NCI-H2029 treated with DMSO at 0.1 percent for 48 hours (cell line): ENCODE data around the gene WNT7B.

Experiments used
- DNase-seq: peaks from one replicate; lab custom pipeline; 2025; lab: John Stamatoyannopoulos, UW

The WNT7B gene

GRCh38 chr22:45927059-45927458 lies 49.9 kb downstream of the WNT7B start:
- DNase-seq, result no peak

- no peak for DNase-seq
Observed at GRCh38 chr22:45926433-45926832, 50.5 kb downstream of the WNT7B start.

- DNase-seq, result no peak
Observed at GRCh38 chr22:45925811-45926351, 51.1 kb downstream of the WNT7B start.

GRCh38 chr22:45923835-45924234 lies 53.1 kb downstream of the WNT7B start:
- no peak for DNase-seq

- no peak for DNase-seq
Observed at GRCh38 chr22:45923212-45923611, 53.8 kb downstream of the WNT7B start.

- no peak for DNase-seq
Observed at GRCh38 chr22:45922661-45923060, 54.3 kb downstream of the WNT7B start.

GRCh38 chr22:45922256-45922655 lies 54.7 kb downstream of the WNT7B start:
- DNase-seq, result no peak

GRCh38 chr22:45919504-45920286 lies 57.3 kb downstream of the WNT7B start:
- DNase-seq, result no peak

- DNase-seq, result no peak
Observed at GRCh38 chr22:45918459-45919370, 58.2 kb downstream of the WNT7B start.

GRCh38 chr22:45917700-45918458 lies 59.1 kb downstream of the WNT7B start:
- DNase-seq, result no peak

GRCh38 chr22:45917146-45917545 lies 59.8 kb downstream of the WNT7B start:
- peak; percentile 22 for DNase-seq

- DNase-seq, result no peak
Observed at GRCh38 chr22:45916515-45916914, 60.4 kb downstream of the WNT7B start.

GRCh38 chr22:45915841-45916240 lies 61.1 kb downstream of the WNT7B start:
- no peak for DNase-seq

GRCh38 chr22:45915151-45915550 lies 61.8 kb downstream of the WNT7B start:
- DNase-seq, result no peak

GRCh38 chr22:45914309-45914708 lies 62.7 kb downstream of the WNT7B start:
- no peak for DNase-seq

- no peak for DNase-seq
Observed at GRCh38 chr22:45912910-45913309, 64.1 kb downstream of the WNT7B start.

GRCh38 chr22:45911601-45912271 lies 65.2 kb downstream of the WNT7B start:
- DNase-seq, result peak; percentile 86

GRCh38 chr22:45910928-45911467 lies 66.0 kb downstream of the WNT7B start:
- DNase-seq, result no peak

GRCh38 chr22:45908961-45909360 lies 68.0 kb downstream of the WNT7B start:
- DNase-seq, result no peak

- no peak for DNase-seq
Observed at GRCh38 chr22:45907996-45908395, 69.0 kb downstream of the WNT7B start.

GRCh38 chr22:45907378-45907777 lies 69.6 kb downstream of the WNT7B start:
- DNase-seq, result no peak
